ENCODE results near the gene RUSF1. TPM values are rescaled to one million over a fixed set of nuclear protein-coding genes. Genes with fewer than 3 reads are reported as not detected.
A peak's percentile ranks its signal among the peaks of the same experiment; 100 is the strongest.

Gene RUSF1
- total and polyA plus RNA-seq, 9 of the 15 experiments (the other 6 are each of a cell fraction or from before 2014, with no cell fraction given), result 0.80 to 52.8 (median 27.6) TPM

DNA sequence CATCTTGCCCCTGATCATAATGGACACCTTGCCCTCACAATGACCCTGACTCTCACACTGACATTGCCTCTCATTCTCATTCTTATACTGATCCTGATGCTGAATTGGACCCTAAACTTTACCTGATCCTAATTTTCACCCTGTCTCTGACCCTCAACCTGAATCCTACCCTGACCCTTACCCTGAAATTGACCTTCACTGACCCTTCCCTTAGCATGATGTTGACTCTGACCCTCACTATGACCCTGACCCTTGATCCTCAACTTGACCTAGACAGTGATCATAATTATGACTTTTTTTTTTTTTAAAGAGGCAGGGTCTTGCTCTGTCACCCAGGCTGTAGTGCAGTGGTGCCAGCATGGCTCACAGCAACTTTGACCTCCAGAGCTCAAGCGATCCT, 22.9 kb upstream of the RUSF1 start:
- Histone ChIP-seq H3K79me2 (ENCODE audit: control insufficient read depth, insufficient read depth, low read length) (no peaks in the 10 kb centered on the region), H3K4me2 (ENCODE audit: insufficient read depth, low read length) (no peak overlapping the region), H3K27me3 (ENCODE audit: control insufficient read depth in 2 of 2, insufficient read depth in 2 of 2, low read length in 2 of 2) (no peaks in the 10 kb centered on the region), H3K9me1 (ENCODE audit: control insufficient read depth, insufficient read depth, low read length) (no peaks in the 10 kb centered on the region), H3K9me3 (replicated peaks; ENCODE audit: control insufficient read depth, insufficient read depth, low read depth, low read length) (0 out of 2 replicates have a peak, but pooled peaks cover 1% of the 10 kb centered on the region), H3K27ac (ENCODE audit: extremely low read depth, low read depth, low read length) (no peak overlapping the region), H4K20me1 (replicated peaks; ENCODE audit: control insufficient read depth, insufficient read depth, low read length) (no peaks in the 10 kb centered on the region), H3K9ac (ENCODE audit: insufficient read depth in 1 of 2, low read depth in 2 of 2, low read length in 2 of 2) (no peak overlapping the region), H3K36me3 (ENCODE audit: control insufficient read depth, insufficient read depth, low read length) (no peaks in the 10 kb centered on the region), H3K4me1 (replicated peaks in 1 of 2; ENCODE audit: control insufficient read depth in 2 of 2, insufficient read depth in 2 of 2, low read length in 2 of 2) (peaks cover 18 to 24% of the 10 kb centered on the region in 2 experiments; a peak in 4 of 5 replicates), H3K4me3 (no peak overlapping the region), H2AFZ (ENCODE audit: low read depth, low read length) (no peak overlapping the region)
- ATAC-seq (no peak), DNase-seq (ENCODE audit: extremely low read depth in 1 of 4, low spot score in 3 of 4) (no peak), FAIRE-seq (no peak)
- no TSS peak for BruUV-seq (replicated peaks)
- in situ Hi-C loops (cut with MboI) (no loop called here), intact Hi-C loops (cut with micrococcal nuclease) (no loop called here)
- ChIA-PET POLR2A (no interaction called here), CTCF (ENCODE audit: low intra/inter-chr PET ratio) (no interaction called here)
- TF ChIP-seq SP2 (IDR thresholded peaks at IDR 0.05; ENCODE audit: extremely low read depth, low read depth, low read length, poor library complexity, severe bottlenecking), result no peak
- TF ChIP-seq NR2C1 (IDR thresholded peaks at IDR 0.05), result 0 out of 2 replicates have a peak, but pooled peaks have one; percentile 35
- TF ChIP-seq NR2C1 (tag; IDR thresholded peaks at IDR 0.05), result no peak
- no peak for TF ChIP-seq NBN (IDR thresholded peaks at IDR 0.05; ENCODE audit: low read depth)
- TF ChIP-seq ESRRA (IDR thresholded peaks at IDR 0.05; ENCODE audit: borderline replicate concordance, low read depth), result peak; percentile 59; the same call in 1 of the 2 replicates
- 67% methylated on average over 1 of the region's 1 CpG for WGBS (ENCODE audit: insufficient coverage, low coverage, missing lambda C conversion rate)

DNA sequence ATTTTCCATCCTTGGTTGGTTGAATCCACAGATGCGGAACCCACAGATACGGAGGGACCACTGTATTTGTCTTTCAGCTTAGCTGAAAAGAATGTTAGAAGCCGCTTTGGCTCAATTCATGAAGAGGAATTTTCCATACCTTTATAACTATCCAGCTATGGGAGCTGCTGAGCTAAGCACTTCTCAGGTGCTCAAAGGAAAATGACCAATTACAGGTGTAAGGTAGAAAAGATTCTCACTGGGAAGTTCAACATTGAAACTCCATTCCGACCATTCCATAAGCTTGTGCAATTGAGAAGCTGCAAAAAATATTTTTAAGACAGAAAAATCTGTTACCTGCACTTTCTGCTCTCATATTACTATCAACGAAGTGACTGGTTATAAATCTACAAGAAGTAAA, 22.2 kb upstream of the RUSF1 start:
- WGBS (ENCODE audit: insufficient coverage, low coverage, missing lambda C conversion rate), result 86% methylated on average over 5 of the region's 5 CpGs
- Histone ChIP-seq H3K27ac (ENCODE audit: extremely low read depth, low read depth, low read length) (no peak overlapping the region), H3K9ac (ENCODE audit: insufficient read depth in 1 of 2, low read depth in 2 of 2, low read length in 2 of 2) (no peak overlapping the region), H3K27me3 (ENCODE audit: control insufficient read depth in 2 of 2, insufficient read depth in 2 of 2, low read length in 2 of 2) (no peaks in the 10 kb centered on the region), H3K4me2 (ENCODE audit: insufficient read depth, low read length) (no peak overlapping the region), H3K36me3 (ENCODE audit: control insufficient read depth, insufficient read depth, low read length) (no peaks in the 10 kb centered on the region), H3K9me3 (replicated peaks; ENCODE audit: control insufficient read depth, insufficient read depth, low read depth, low read length) (0 out of 2 replicates have a peak, but pooled peaks cover 1% of the 10 kb centered on the region), H3K79me2 (ENCODE audit: control insufficient read depth, insufficient read depth, low read length) (no peaks in the 10 kb centered on the region), H3K4me1 (replicated peaks in 1 of 2; ENCODE audit: control insufficient read depth in 2 of 2, insufficient read depth in 2 of 2, low read length in 2 of 2) (peaks cover 20 to 22% of the 10 kb centered on the region in 2 experiments; a peak in 4 of 5 replicates), H4K20me1 (replicated peaks; ENCODE audit: control insufficient read depth, insufficient read depth, low read length) (no peaks in the 10 kb centered on the region), H2AFZ (ENCODE audit: low read depth, low read length) (no peak overlapping the region), H3K9me1 (ENCODE audit: control insufficient read depth, insufficient read depth, low read length) (no peaks in the 10 kb centered on the region), H3K4me3 (no peak overlapping the region)
- TF ChIP-seq ZNF316 (IDR thresholded peaks at IDR 0.05) (0 out of 2 replicates have a peak, but pooled peaks have one; percentile 3), YY1 (IDR thresholded peaks at IDR 0.05; ENCODE audit: borderline replicate concordance in 1 of 3, control insufficient read depth in 1 of 3, extremely low read depth in 1 of 3, insufficient read depth in 3 of 3, insufficient read length in 1 of 3, insufficient replicate concordance in 2 of 3, low read depth in 1 of 3, low read length in 2 of 3) (no peak)
- ATAC-seq (no peak), FAIRE-seq (no peak), DNase-seq (ENCODE audit: extremely low read depth in 1 of 4, low spot score in 3 of 4) (no peak)
- in situ Hi-C loops (cut with MboI) (no loop called here), intact Hi-C loops (cut with micrococcal nuclease) (no loop called here)
- BruUV-seq (replicated peaks), result no TSS peak
- POLR2A ChIA-PET, result no interaction called here
- CTCF ChIA-PET (ENCODE audit: low intra/inter-chr PET ratio), result no interaction called here

Measured in K562 (cell line).